A673 (cell line): ENCODE data around the gene CACNA2D4. TPM values are rescaled to one million over a fixed set of nuclear protein-coding genes. Genes with fewer than 3 reads are reported as not detected.

Experiments
- BruUV-seq: library from RNA; stranded (reverse); fragments of 400-500 nt; replicated peaks from 2 replicates; lab custom pipeline; 2021; lab: Mats Ljungman, UMichigan
- CTCF ChIA-PET: fragments of 300-600 bp; sonication (Branson Sonifier 250); formaldehyde crosslinking; loops from one replicate; lab custom pipeline; 2022; ENCODE audit warnings: antibody characterized with exemption; lab: Charles Lee
- POLR2A ChIA-PET: fragments of 300-600 bp; sonication (Branson Sonifier 250); formaldehyde crosslinking; loops from one replicate; lab custom pipeline; 2022; ENCODE audit warnings: antibody characterized with exemption; ENCODE audit not compliant: low non-redundant PET; lab: Charles Lee
- DNase-seq: peaks from one replicate; pipeline ENCODE4 v3.0.0-alpha.2; 2015; ENCODE audit warnings: low spot score
- H3K27ac ChIP-seq: fragments of 200-600 bp; sonication (generic); 2 replicates; pipeline ENCODE4 v1.5.1; 2016; ENCODE audit warnings: mixed run types, low read depth, mild to moderate bottlenecking, mixed read lengths, antibody characterized with exemption, low read length; ENCODE audit not compliant: poor library complexity, severe bottlenecking
- H3K27me3 ChIP-seq: fragments of 200-600 bp; sonication (generic); replicated peaks from 2 replicates; pipeline ENCODE4 v1.6.1; 2017; ENCODE audit warnings: mixed run types, low read depth, mild to moderate bottlenecking, mixed read lengths, antibody characterized with exemption, low read length; ENCODE audit not compliant: insufficient read depth, poor library complexity
- H3K36me3 ChIP-seq: fragments of 200-600 bp; sonication (generic); 2 replicates; pipeline ENCODE4 v1.6.1; 2016; ENCODE audit warnings: mixed run types, mild to moderate bottlenecking, mixed read lengths, antibody characterized with exemption, low read length; ENCODE audit not compliant: insufficient read depth, poor library complexity, severe bottlenecking
- H3K4me1 ChIP-seq: fragments of 200-600 bp; sonication (generic); 2 replicates; pipeline ENCODE4 v1.6.1; 2017; ENCODE audit warnings: mixed run types, mild to moderate bottlenecking, mixed read lengths, antibody characterized with exemption, low read length; ENCODE audit not compliant: insufficient read depth, poor library complexity, severe bottlenecking
- H3K4me3 ChIP-seq: fragments of 200-600 bp; sonication (generic); 2 replicates; pipeline ENCODE4 v1.5.1; 2016; ENCODE audit warnings: low read depth, mixed run types, mild to moderate bottlenecking, mixed read lengths, low read length; ENCODE audit not compliant: poor library complexity, severe bottlenecking
- H3K9me3 ChIP-seq: fragments of 200-600 bp; sonication (generic); 2 replicates; pipeline ENCODE4 v1.6.1; 2016; ENCODE audit warnings: mixed run types, low read depth, mild to moderate bottlenecking, mixed read lengths, antibody characterized with exemption, low read length; ENCODE audit not compliant: poor library complexity, severe bottlenecking
- CTCF ChIP-seq: fragments of 300-800, 200-600 bp; sonication (generic); conservative IDR thresholded peaks from 2 replicates; pipeline ENCODE4 v1.5.1; 2017; ENCODE audit warnings: low read depth, mild to moderate bottlenecking, antibody characterized with exemption, low read length, moderate library complexity, mixed read lengths
- EZH2 ChIP-seq: fragments of 200-600 bp; sonication (generic); IDR thresholded peaks from 2 replicates; pipeline ENCODE4 v1.6.1; 2017; ENCODE audit warnings: borderline replicate concordance, low read depth, mild to moderate bottlenecking, mixed read lengths, antibody characterized with exemption, low read length; ENCODE audit not compliant: poor library complexity, severe bottlenecking
- intact Hi-C: fragments of 100-400 bp; cut with micrococcal nuclease; formaldehyde crosslinking; loops from one replicate; pipeline ENCODE4 v1.10.0; 2022; ENCODE audit not compliant: unreplicated experiment
- total RNA-seq: library from RNA; stranded (reverse); gene quantifications from 2 replicates; pipeline ENCODE4 v1.2.3, GENCODE V29; 2021

The CACNA2D4 gene
- total RNA-seq, 1 experiment from 2014 or later: 0.41 TPM

GRCh38 chr12:1906579-1906978 lies 11.9 kb downstream of the CACNA2D4 start:
- TF ChIP-seq EZH2 (no peak), CTCF (no peak)
- ChIA-PET CTCF (no interaction called here), POLR2A (no interaction called here)
- Histone ChIP-seq H3K36me3 (no peaks in the 10 kb centered on the region), H3K4me1 (no peaks in the 10 kb centered on the region), H3K9me3 (peaks cover 15% of the 10 kb centered on the region), H3K4me3 (no peak overlapping the region), H3K27me3 (no peaks in the 10 kb centered on the region), H3K27ac (no peak overlapping the region)
- BruUV-seq: no TSS peak
- intact Hi-C loops: no loop called here
- DNase-seq: no peak

GRCh38 chr12:1904875-1905274 lies 13.6 kb downstream of the CACNA2D4 start:
- Histone ChIP-seq H3K36me3 (no peaks in the 10 kb centered on the region), H3K4me1 (no peaks in the 10 kb centered on the region), H3K27me3 (no peaks in the 10 kb centered on the region), H3K9me3 (peaks cover 15% of the 10 kb centered on the region), H3K4me3 (no peak overlapping the region), H3K27ac (no peak overlapping the region)
- no peak for TF ChIP-seq EZH2
- no peak for TF ChIP-seq CTCF
- POLR2A ChIA-PET: no interaction called here
- intact Hi-C loops: no loop called here
- no peak for DNase-seq
- CTCF ChIA-PET: no interaction called here
- no TSS peak for BruUV-seq

GRCh38 chr12:1896964-1897363 lies 21.5 kb downstream of the CACNA2D4 start:
- TF ChIP-seq EZH2 (no peak), CTCF (no peak)
- CTCF ChIA-PET: no interaction called here
- no peak for DNase-seq
- Histone ChIP-seq H3K4me3 (no peak overlapping the region), H3K4me1 (no peaks in the 10 kb centered on the region), H3K9me3 (peaks cover 7% of the 10 kb centered on the region), H3K27ac (no peak overlapping the region), H3K36me3 (no peaks in the 10 kb centered on the region), H3K27me3 (no peaks in the 10 kb centered on the region)
- intact Hi-C loops: no loop called here
- POLR2A ChIA-PET: no interaction called here
- BruUV-seq: no TSS peak
